B cell (primary cell): ENCODE data around the gene SLC24A3.

ENCODE experiments used
- EZH2 ChIP-seq: IDR thresholded peaks from 2 replicates; pipeline ENCODE4 v1.6.1; 2012; ENCODE audit warnings: borderline replicate concordance, low read depth, mild to moderate bottlenecking, moderate library complexity, low read length; ENCODE audit not compliant: insufficient read depth, poor library complexity, severe bottlenecking
- TF ChIP-seq, protein P1 (sequence below): fragments of 200-600 bp; IDR thresholded peaks from one replicate; pipeline ENCODE4 v1.8.0; 2022; ENCODE audit warnings: antibody characterized with exemption, mild to moderate bottlenecking

GRCh38 chr20:19257865-19258264 is 45.4 kb downstream of the SLC24A3 start:
- TF ChIP-seq, protein P1, sequence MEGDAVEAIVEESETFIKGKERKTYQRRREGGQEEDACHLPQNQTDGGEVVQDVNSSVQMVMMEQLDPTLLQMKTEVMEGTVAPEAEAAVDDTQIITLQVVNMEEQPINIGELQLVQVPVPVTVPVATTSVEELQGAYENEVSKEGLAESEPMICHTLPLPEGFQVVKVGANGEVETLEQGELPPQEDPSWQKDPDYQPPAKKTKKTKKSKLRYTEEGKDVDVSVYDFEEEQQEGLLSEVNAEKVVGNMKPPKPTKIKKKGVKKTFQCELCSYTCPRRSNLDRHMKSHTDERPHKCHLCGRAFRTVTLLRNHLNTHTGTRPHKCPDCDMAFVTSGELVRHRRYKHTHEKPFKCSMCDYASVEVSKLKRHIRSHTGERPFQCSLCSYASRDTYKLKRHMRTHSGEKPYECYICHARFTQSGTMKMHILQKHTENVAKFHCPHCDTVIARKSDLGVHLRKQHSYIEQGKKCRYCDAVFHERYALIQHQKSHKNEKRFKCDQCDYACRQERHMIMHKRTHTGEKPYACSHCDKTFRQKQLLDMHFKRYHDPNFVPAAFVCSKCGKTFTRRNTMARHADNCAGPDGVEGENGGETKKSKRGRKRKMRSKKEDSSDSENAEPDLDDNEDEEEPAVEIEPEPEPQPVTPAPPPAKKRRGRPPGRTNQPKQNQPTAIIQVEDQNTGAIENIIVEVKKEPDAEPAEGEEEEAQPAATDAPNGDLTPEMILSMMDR, result no peak
- no peak for TF ChIP-seq EZH2
